ENCODE measurements around the gene CSF2RB.

GRCh38 chr22:36964106-36964505 is 50.7 kb downstream of the CSF2RB start:
- TF ChIP-seq POLR2A (IDR thresholded peaks at IDR 0.05): no peak
- no peak for TF ChIP-seq POLR2AphosphoS5 (IDR thresholded peaks at IDR 0.05)
